Stimulated activated CD4-positive, alpha-beta T cell treated with anti-CD3 and anti-CD28 coated beads, TNF-alpha, amount 100 ng/mL, for 1 hour (primary cell): Measurements from ENCODE around the gene ADAP1.

Experiments used
- DNase-seq, 3 donors: peaks; one replicate each; pipeline ENCODE4 v3.0.0-alpha.2; 2020; ENCODE audit warnings: low read depth in 3 of 3, low spot score in 1 of 3

ADAP1 gene

GRCh38 chr7:988963-989529 is 34.6 kb upstream of the ADAP1 start:
- no peak for DNase-seq

GRCh38 chr7:988426-988911 is 34.0 kb upstream of the ADAP1 start:
- no peak for DNase-seq

GRCh38 chr7:987909-988308 is 33.4 kb upstream of the ADAP1 start:
- no peak for DNase-seq

GRCh38 chr7:986766-987751 is 32.6 kb upstream of the ADAP1 start:
- DNase-seq: no peak

GRCh38 chr7:985915-986741 is 31.6 kb upstream of the ADAP1 start:
- no peak for DNase-seq

- no peak for DNase-seq
Observed at GRCh38 chr7:985127-985416, 30.6 kb upstream of the ADAP1 start.

GRCh38 chr7:984361-985126 is 30.1 kb upstream of the ADAP1 start:
- no peak for DNase-seq

GRCh38 chr7:983616-984071 is 29.2 kb upstream of the ADAP1 start:
- DNase-seq: no peak

- no peak for DNase-seq
Observed at GRCh38 chr7:983004-983615, 28.6 kb upstream of the ADAP1 start, which contains the start of gene CYP2W1. Gene CYP2W1, plus strand, starts transcription at chr7:983181. Its CDS starts 31 bp downstream, at chr7:983212.

GRCh38 chr7:982511-983003 is 28.1 kb upstream of the ADAP1 start:
- DNase-seq: no peak

GRCh38 chr7:981793-982510 is 27.5 kb upstream of the ADAP1 start:
- no peak for DNase-seq

GRCh38 chr7:979886-980571 is 25.5 kb upstream of the ADAP1 start:
- DNase-seq: no peak

GRCh38 chr7:979151-979550 is 24.7 kb upstream of the ADAP1 start:
- DNase-seq: no peak

- DNase-seq: no peak
Observed at GRCh38 chr7:978416-979091, 24.1 kb upstream of the ADAP1 start.

GRCh38 chr7:978049-978346 is 23.5 kb upstream of the ADAP1 start:
- DNase-seq: no peak

GRCh38 chr7:977326-978048 is 23.0 kb upstream of the ADAP1 start:
- no peak for DNase-seq

- no peak for DNase-seq
Observed at GRCh38 chr7:976901-977325, 22.4 kb upstream of the ADAP1 start.
